OCI-LY3 (cell line): Measurements from ENCODE around the gene SLC5A1.

Experiments used
- EZH2phosphoT487 ChIP-seq: fragments of 200-600 bp; shearing (Covaris generic); IDR thresholded peaks from 2 replicates; pipeline ENCODE4 v1.6.1; 2018; ENCODE audit warnings: antibody characterized with exemption, mixed run types, low read depth
- TF ChIP-seq, protein P1 (sequence below): fragments of 200-600, 300-600 bp; sonication (generic); IDR thresholded peaks from 2 replicates; pipeline ENCODE4 v1.5.1; 2014; ENCODE audit warnings: antibody characterized with exemption, low read length, low read depth

DNA sequence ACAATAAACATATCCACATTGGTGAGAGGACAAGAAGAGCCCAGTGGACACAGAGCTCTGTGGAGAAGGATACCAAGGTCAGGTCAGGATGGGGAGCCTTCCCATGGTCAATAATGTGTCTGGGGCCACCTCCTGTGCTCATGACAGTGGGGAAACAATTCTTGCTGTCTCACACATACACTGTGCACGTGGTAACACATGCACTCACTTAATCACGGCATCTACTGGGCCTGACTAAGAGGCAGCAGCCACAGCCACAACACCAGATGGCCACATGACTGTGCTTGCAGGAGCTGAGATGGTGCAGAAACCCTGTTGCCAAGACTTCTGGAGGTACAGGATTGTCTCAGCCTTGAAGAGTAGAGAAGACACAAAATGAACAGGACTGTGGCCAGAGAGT lies 87.4 kb downstream of the SLC5A1 start:
- TF ChIP-seq, protein P1, sequence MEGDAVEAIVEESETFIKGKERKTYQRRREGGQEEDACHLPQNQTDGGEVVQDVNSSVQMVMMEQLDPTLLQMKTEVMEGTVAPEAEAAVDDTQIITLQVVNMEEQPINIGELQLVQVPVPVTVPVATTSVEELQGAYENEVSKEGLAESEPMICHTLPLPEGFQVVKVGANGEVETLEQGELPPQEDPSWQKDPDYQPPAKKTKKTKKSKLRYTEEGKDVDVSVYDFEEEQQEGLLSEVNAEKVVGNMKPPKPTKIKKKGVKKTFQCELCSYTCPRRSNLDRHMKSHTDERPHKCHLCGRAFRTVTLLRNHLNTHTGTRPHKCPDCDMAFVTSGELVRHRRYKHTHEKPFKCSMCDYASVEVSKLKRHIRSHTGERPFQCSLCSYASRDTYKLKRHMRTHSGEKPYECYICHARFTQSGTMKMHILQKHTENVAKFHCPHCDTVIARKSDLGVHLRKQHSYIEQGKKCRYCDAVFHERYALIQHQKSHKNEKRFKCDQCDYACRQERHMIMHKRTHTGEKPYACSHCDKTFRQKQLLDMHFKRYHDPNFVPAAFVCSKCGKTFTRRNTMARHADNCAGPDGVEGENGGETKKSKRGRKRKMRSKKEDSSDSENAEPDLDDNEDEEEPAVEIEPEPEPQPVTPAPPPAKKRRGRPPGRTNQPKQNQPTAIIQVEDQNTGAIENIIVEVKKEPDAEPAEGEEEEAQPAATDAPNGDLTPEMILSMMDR = no peak
- no peak for TF ChIP-seq EZH2phosphoT487
